IPS DF 19.7 (cell line): ENCODE data around the gene ANKRD13D.

Experiments used
- DNase-seq: peaks from one replicate; pipeline ENCODE4 v3.0.0-alpha.2; 2013; ENCODE audit warnings: low read depth, low spot score

ANKRD13D gene

GRCh38 chr11:67285541-67286498, 3.3 kb upstream of the ANKRD13D start:
- DNase-seq, result no peak

DNA sequence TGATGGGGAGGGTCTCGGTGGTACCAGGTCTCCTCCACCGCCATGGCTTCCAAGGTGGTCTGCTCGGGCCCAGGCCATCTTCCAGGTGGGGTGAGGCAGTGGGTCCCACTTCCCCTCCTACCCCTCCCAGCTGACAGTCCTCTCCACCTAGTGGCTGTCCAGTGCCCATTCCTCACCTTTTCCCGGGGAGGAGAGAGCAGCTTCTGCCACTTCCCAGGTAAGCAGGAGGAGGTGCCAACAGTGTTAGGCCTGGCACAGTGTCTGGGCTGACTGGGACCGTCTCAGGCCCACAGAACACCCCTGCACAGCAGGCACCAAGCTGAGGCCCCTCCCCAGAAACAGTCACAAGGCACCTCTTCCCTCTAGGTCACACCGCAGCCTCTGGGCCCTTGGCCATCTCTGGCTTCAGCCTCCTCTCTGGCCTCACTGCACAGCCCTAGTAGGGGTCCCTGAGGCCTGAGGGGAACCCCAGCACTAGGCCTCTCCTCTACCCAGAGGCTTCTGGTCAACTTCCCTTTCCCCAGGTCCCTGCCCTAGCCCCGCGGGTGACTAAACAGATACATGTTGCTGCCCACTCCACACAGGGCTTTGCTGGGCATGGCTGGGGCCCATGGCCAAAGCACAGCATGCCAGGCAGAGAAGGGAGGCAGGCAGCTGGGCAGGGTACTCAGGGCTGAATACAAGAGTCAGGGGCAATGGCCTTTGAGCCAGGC, 2.3 kb upstream of the ANKRD13D start:
- DNase-seq, result no peak

GRCh38 chr11:67287355-67288197, 1.5 kb upstream of the ANKRD13D start:
- DNase-seq, result no peak

GRCh38 chr11:67288198-67288451, 978 bp upstream of the ANKRD13D start:
- no peak for DNase-seq

GRCh38 chr11:67288452-67289225, 464 bp upstream of the ANKRD13D start:
- no peak for DNase-seq

GRCh38 chr11:67289651-67290479, 762 bp downstream of the ANKRD13D start:
- no peak for DNase-seq

GRCh38 chr11:67290801-67291200, 1.7 kb downstream of the ANKRD13D start:
- DNase-seq, result no peak

GRCh38 chr11:67291481-67292381, 2.6 kb downstream of the ANKRD13D start:
- DNase-seq, result no peak

GRCh38 chr11:67292671-67293070, 3.6 kb downstream of the ANKRD13D start:
- DNase-seq, result no peak

GRCh38 chr11:67293090-67293489, 4.0 kb downstream of the ANKRD13D start:
- no peak for DNase-seq

DNA sequence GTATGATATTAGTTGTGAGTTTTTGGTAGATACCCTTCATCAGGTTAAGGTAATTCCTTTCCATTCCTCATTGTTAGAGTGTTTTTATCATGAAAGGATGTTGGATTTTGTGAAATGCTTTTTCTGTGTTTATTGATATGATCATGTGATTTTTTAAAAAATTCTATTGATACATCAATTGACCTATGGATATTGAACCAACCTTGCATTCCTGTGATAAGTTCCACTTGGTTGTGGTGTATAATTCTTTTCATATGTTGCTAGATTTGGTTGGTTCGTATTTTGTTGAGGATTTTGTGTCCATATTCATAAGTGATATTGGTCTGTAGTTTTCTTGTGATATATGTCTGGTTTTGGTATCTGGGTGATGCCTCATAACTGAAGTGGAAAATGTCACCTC, 6.7 kb downstream of the ANKRD13D start:
- no peak for DNase-seq

GRCh38 chr11:67298786-67299185, 9.7 kb downstream of the ANKRD13D start:
- DNase-seq, result no peak

GRCh38 chr11:67299471-67300191, 10.5 kb downstream of the ANKRD13D start:
- DNase-seq, result no peak

DNA sequence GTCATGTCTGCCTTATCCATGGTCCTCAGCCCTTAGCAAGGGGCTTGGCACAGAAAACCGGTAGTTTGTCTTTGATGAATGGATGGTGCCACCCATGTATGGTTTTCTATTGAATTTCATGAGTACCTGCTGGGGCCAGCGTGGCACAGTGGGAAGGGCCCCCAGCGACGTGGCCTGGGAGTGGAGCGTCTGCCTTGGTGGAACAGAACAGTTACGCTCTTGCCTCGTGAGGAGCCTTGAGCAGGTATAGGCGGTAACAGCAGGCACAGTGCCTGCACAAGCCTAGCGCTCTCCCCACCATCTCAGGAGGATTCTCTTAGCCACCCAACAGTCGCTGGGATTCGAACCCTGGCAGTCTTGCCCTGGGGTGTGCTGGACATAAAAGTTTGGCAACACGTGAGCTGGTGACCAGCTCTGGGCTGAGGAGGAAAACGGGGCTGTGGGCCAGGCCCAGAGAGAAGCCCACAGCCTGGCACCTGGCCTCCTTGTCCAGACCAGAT, 11.2 kb downstream of the ANKRD13D start:
- no peak for DNase-seq

DNA sequence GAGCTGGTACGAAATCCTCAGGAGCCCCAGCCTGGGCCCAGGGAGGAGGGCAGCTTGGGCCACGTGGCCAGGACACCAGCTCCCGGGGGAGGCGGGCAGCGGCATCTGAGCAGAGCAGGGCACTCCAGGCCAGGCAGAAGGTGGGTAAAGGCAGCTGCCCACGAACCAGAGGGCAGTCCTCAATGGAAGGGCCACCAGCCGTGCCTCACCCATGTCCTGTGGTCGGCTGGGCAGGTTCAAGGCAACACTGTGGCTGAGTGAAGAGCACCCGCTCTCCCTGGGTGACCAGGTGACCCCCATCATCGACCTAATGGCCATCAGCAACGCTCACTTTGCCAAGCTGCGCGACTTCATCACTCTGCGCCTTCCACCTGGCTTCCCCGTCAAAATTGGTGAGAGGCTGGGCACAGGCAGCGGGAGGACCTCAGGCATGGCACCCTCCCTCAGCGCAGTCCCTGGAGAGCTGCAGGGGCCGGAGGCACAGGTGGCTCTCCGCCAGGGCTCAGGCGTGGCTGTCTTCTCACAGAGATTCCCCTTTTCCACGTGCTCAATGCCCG, 11.7 kb downstream of the ANKRD13D start:
- DNase-seq, result no peak

- no peak for DNase-seq
These were observed 12.3 kb downstream of the ANKRD13D start for GRCh38 chr11:67301313-67301921.

DNA sequence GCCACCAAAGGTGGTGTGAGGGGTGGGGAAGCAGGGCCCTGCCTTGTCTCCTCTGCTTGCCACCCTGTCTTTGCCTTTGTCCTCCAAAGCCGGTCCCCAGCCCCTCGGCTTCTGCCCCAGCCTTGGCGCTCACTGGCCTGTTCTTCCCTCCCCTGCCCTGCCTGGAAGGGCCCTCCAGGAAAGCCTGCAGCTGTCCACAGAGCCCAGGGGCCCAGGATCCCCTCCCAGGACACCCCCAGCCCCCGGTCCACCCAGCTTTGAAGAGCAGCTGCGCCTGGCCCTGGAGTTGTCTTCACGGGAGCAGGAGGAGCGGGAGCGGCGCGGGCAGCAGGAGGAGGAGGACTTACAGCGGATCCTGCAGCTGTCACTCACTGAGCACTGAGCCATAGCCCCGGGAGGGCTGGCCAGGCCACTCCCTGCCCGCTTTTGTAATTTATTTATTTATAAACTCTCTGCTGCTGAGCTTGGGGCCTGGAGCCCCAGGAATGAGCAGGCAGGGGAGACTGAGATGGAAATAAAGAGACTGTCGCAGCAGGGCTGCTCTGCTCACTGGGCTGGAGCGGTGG, 12.9 kb downstream of the ANKRD13D start:
- no peak for DNase-seq
